ENCODE data around the gene SHB.
A peak's percentile ranks its signal among the peaks of the same experiment; 100 is the strongest.

SHB gene

DNA sequence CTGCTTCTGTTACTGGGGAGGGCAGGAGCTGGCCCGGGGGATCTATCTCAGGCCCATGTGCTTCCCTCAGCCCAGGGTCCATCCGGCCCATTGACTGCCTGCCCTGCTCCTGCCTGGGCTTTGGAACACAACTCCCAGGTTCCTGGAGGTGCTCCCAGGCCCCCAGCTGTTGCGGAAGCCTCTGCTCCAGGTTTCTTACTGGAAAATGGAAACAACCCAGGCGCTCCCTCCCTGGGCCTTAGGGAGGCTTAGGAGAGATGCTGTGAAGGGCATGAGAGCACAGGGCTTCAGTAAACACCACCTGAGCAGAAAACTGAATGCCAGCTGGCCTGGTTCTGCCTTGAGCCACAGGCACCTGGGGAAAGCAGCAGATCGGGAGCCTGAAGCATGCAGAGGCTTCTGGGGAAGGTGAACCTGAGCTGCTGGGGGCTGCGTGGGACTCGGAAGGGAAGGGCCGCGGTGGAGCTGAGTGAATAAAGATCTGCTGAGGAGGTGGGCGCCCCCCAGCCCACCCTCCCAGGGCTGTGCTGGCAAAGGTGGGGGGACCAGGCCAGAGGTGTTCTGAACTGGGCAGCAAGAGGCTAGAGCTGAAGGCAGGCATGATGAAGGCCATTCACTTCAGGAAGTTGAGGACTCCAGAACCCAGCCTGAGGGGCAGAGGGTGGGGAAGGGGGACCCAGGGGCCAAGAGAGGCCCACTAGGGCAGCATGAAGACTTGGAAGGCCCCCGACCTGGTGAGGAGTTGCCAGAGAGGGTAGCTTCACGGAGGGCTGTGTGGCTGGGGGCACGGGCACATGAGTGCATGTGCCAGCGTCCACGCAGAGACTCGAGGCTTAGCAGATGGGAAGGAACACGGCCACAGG is 64.8 kb downstream of the SHB start:
- DNase-seq: no peak

- peak; percentile 16 for DNase-seq
Measured at GRCh38 chr9:38003230-38003629, 65.8 kb downstream of the SHB start.

DNA sequence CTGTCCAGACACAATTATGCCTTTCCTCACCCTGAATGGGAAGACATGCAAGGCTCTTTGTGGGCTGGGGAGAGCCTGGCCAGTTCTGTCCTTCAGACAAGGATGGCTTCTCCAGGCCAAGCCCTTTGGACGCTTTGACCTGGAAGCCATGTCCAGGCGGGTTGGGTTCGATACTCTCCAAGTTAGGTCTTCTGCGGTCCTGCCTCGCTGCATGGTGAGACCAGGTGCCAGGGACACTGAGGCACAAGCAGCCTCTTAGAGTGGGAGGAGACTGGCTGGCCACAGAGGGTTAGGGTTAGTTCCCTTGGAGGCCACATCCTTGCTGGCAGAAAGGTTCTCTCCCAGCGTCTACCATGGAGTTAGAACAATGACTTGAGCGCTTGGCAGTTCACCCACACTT is 67.6 kb downstream of the SHB start:
- DNase-seq: no peak

DNA sequence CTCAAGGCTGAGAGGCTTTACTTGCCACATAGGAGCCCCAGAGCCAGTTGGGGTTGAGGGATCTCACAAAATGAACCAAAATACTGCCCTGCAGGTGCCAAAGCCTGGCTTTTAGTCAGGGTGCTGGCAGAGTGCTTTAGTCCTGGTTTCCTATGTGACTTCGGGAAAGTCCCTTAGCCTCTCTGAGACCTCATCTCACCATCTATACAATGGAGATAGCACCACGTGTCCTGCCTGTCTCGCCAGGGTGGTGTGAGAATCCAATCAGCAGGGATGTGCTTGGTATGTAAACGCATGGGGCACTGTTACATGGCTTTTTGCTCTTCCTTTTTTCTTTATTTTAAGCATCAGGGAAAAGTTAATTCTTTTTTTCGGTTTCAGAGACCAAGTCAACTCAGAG is 68.3 kb downstream of the SHB start:
- DNase-seq: no peak

GRCh38 chr9:38000332-38000731 is 68.7 kb downstream of the SHB start:
- DNase-seq: no peak

DNA sequence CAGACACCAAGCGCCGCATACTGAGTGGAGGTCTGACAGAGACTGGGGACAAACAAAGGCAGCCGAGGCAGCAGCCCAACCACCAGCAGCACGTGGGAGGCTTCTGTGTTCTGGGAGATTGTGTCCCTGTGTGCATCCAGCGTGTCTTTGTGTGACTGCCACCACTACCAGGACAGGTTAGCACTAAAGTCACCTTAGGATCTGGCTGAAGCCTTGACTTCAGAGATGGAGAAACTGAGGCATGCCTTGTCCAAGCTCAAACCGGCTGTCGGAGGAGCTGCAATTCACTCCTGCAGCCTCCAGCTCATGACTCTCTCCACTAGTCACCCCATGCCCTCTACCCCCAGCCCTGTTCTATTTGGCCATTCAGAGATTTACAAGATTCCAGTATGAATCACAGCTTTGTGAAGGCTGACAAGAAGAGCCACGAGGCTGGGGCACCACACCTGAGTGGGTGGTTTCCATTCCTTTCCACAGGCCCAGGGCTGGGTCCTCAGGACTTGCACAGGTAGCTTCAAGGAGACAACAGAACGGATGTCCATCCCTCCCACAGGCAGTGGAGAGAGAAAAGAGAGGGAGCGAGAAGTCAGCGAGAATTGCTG is 69.3 kb downstream of the SHB start:
- DNase-seq: no peak

DNA sequence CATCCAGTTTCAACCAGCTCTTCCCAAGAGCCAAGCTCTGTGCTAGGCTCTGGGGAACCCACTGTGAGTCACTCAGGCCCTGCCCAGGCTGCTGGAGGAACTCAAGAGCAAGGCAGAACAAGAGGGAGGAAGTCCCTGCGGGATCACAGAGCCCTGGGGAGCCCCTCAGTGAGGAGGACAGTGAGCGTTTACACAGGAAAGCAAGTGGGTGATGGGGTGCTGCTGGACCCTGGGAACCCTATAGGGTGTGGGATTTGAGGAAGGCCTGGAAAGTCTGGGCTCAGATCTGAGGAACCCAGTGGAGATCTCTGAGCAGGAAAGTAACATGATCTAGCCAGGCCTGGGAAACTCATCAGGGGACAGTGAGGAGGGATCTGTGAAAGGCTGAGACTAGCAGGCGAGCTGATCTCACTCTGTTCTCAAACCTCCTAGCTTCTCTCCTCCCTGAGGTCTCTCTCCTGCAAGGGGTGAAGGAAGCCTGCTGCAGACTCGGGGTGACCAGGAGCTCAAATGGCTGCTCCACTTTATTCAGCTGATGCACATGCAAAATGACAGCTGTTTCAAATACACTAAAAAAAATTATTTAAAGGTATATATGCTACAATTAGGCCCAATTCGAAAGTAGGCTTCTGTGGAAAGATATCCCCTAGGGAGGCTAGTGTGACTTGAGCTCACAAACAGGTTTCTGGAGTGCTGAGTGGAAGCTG is 70.0 kb downstream of the SHB start:
- peak; percentile 5 for DNase-seq

- DNase-seq: no peak
Measured at GRCh38 chr9:37997636-37998374, 71.2 kb downstream of the SHB start.

DNA sequence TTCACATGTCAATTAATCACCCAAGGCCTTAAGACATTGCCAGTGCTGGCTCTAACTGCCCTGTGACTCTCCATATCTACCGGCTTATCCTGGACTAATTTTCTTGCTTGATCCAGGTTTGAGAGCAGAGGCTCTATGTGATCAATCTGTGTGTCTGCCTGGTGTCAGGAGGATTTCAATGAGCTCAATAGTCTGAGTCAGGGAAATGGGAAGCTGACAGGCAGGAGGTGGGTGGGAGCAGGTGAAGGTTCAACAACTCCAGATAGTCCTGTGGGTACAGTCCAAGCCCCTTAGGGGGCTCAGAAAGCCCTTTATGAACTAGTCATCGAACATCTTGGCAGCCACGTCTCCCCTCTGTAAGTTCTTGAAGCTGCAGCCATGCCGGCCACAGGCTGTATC is 72.2 kb downstream of the SHB start:
- DNase-seq: no peak

GRCh38 chr9:37995961-37996818 is 72.8 kb downstream of the SHB start:
- no peak for DNase-seq

GRCh38 chr9:37995348-37995737 is 73.7 kb downstream of the SHB start:
- no peak for DNase-seq

DNA sequence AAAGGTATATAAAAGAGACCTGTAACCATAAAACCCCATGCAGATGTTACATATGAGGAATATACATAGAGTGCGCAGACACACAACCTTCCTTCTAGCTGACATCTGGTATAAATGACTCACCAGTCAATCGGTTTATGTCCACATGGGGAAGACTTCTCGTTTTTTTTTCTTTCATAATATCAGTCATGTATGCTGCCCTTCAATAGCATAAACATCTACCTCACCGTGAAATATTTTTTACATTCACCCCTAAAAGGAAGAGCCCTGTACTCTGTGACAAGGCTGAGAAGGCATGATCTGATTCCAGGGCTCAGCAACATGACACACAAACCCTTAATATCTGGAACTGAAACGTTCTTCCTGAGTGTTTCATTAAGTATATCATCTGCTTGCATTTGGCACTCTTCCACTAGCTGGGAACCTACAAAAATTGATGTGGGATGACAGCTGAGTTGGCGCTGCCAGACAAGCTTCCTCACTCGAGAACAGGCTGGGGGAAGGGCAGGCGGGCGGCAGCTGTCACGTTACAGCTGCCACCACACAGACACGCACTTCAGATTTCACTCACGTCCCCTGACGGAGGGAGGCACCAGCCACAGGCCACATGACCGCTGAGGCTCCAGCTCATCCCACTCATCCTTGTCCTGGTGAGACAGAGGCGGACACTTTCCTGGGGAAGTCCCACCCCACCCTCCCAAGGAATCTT is 74.2 kb downstream of the SHB start:
- peak; percentile 6 for DNase-seq

- no peak for DNase-seq
Measured at GRCh38 chr9:37992924-37993349, 76.1 kb downstream of the SHB start.

- DNase-seq: no peak
Measured at GRCh38 chr9:37990404-37991015, 78.5 kb downstream of the SHB start.

DNA sequence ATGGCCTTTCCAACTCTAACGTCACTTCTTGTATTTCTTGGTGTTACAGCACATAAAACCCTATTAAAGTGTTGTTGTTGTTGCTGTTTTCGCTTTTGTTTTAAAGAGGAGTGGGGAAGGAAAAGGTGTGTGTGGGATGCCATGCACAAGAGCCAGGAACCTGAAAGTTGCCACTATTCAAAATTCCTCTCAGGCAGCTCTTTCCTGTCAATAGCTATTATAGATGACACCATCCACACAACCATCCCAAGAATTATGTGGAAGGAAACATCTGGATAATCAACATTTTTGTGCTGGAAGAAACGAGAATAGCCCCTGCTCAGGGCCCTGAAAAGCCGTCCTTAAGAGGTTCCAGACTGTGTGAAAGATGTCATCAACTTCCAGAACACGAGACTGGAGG is 79.3 kb downstream of the SHB start:
- DNase-seq: no peak

- no peak for DNase-seq
Measured at GRCh38 chr9:37988602-37989001, 80.4 kb downstream of the SHB start.

DNA sequence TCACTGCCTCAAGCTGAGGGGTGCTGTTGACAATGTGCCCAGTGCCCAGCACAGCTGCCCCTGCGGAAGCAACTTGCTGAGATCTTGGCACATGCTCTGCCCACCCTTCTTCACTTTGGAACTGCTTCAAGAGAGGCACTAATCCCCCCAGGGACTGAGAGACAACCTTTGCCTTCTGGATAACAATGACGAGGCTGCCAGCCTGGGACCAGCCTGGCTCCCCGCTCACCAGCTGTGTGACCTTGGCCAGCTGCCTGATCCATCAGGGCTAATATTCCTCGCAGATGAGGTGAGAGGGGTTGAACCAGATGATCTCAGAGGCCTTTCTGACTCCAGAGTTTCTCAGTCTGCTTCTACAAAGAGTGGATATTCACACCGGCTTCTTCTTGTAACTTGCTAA is 81.0 kb downstream of the SHB start:
- no peak for DNase-seq

- DNase-seq: no peak
Measured at GRCh38 chr9:37987467-37987981, 81.5 kb downstream of the SHB start.

- DNase-seq: no peak
Measured at GRCh38 chr9:37986771-37987258, 82.2 kb downstream of the SHB start.

GRCh38 chr9:37986001-37986400 is 83.0 kb downstream of the SHB start:
- no peak for DNase-seq
